ENCODE results near the gene POC1A.

The POC1A gene

DNA sequence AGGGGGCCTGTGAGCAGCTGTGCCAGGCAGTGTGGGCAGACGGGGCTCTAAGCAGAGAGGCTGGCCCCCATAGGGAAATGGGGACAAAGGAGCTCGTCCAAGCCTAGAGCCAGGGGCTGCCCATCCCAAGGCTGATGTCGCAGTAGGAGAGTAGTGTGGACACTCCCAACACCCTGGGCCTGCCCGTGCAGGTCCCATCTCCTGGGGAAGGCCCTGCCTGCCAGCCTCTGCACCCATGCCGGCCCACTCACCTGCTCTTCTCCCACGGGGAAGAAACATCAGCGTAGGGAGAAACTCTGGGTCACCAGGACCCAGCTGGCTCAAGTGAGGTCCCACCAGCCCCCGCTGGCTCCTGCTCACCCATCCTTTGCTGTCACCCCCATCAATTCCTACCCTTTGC, 87.2 kb downstream of the POC1A start:
- DNase-seq (ENCODE audit: low read depth), result no peak

DNA sequence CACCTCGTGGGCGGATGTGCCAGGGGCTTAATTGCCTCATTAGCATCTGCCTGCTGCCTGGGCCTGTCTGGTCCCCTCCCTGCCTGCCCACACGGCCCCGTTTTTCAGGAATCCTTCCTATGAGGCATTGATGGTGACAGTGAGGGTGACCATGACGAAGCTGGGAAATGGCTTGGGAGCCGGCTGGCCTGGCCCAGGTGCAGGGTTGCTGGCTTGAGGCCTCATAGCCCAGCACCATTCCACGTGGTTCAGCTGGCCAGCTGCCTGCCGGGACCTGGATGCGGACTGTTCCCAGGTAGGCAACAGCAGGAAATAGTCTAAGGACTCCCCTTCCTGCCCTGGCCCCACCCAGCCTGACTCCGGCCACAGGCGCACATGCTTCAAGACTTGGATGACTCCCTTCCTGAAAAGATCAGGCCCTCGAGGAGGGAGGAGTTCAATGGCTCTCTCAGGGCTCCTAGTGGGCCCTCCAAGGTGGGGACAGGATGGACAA, 88.9 kb downstream of the POC1A start:
- no peak for DNase-seq (ENCODE audit: low read depth)

DNA sequence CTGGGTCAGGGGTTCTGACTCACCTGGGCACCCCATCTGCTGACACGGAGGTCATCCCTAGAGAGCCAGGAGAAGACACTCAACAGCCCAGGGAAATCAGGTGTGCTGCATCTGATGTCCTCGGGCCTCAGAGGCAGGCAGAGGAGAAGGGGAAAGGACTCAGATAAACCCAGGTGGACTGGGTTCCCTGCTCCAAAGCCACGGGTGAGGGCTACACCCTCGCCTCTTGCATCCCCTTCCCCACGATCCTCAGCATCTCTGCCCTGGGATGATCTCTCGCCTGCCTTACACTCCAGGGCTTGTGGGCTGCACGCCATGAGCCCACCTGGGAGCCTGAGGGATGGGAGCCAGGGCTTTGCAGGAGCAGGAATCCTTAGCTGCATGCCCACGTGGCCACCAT, 89.7 kb downstream of the POC1A start:
- no peak for DNase-seq (ENCODE audit: low read depth)

DNA sequence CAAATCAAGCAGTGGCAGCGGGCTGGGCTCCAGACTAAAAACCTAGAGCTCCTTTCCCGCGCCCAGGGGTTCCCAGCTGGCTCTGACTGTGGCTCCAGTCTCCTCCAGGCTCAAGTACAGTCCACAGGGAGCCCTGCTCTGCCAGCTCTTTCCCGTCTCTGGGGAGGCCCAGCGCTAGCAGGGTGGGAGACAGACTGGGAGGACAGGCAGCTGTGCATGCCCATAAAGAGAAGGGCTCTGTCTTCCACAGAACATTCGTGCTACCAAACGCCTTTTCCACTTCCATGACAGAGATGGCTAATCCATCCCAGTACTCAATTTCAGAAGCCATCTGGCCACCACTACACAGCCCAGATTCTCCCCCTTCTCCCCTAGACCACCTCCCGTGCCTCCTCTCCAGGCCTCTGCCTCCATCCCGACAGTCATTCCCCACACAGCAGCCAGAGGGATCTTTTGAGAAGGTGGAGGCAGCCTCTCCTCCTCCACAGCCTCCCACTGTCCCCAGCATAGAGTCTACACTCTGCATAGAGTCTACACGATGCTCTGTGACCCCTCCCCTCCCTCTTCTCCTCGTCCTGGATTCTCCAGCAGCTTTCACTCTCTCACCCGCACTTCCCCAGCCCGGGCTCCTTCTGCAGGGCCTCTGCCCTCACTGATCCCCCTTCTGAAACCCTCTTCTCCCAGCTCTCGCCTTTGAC, 91.0 kb downstream of the POC1A start:
- no peak for DNase-seq (ENCODE audit: low read depth)

DNA sequence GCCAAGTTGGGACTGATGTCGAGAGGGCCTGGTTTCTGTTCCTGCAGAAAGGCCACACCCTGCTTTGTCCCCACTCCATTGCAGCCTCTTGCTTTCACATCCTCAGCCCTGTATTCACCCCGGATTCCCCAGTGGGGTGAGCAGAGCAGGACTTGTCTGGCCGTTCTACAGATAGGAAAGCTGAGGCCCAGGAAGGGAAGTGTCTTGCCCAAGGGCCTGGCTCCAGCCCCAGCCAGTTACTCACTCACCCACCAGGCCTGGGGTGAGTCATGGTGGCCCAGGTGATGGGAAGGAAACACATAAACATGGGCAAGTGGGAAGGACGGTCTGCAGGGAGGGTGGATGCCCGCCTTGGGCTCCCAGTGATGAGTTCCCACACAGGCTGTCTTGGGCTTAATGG, 91.7 kb downstream of the POC1A start:
- DNase-seq (ENCODE audit: low read depth), result peak; percentile 91

DNA sequence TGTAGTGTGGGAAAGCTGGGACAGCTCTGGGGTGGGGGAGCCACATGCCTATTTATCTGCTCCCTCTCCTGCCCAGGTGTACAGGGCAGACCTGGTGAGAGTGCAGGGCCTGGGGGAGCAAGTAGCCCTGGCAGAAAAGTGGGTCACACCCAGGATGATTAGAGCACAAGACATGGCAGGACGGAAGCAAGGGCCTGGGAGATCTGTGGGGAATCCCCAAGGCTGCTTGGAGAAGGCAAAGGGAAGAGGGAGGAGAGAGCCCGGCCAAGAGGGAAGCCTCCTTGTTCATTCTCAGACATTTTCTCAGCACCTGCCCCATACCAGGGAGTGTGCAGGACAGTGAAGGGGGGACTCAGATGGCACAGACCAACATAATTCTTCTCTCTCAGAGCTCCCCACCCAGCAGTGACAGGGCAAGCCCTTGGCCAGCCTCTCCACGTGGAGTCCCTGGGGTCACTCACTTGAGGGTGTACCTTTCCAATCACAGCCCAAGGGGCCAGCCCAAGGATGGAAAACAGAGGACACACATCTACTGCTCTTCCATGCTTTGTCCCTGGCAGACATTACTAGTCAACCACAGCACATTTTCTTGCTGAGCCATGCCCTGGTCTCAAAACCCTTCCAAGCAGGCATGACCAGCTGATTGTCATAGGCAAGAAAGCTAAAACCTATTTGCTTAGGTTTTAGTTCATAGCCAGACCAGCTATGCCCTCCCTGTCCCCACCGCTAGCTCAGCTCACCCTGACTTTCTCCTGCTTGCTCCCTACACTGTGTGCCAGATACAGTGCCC, 92.9 kb downstream of the POC1A start:
- DNase-seq (ENCODE audit: low read depth), result no peak

DNA sequence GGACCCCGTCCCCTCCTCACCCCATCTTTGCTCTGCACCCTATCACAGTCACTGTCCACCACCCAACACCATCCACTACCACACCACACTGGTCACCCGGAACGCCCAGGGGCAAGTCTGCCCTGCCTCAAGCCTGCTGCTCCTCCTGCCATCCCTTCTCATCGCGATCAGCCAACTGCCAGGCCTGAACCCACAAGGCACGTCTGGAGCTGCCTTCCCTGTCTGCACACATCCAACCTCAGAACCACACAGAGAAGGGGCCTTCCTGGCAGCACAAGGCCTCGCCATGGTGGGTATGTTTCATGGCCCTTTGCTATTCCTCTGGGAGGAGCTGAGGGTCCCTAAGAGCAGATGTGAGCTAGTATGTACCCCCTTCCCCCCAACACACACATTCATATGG, 94.4 kb downstream of the POC1A start:
- DNase-seq (ENCODE audit: low read depth), result no peak

DNA sequence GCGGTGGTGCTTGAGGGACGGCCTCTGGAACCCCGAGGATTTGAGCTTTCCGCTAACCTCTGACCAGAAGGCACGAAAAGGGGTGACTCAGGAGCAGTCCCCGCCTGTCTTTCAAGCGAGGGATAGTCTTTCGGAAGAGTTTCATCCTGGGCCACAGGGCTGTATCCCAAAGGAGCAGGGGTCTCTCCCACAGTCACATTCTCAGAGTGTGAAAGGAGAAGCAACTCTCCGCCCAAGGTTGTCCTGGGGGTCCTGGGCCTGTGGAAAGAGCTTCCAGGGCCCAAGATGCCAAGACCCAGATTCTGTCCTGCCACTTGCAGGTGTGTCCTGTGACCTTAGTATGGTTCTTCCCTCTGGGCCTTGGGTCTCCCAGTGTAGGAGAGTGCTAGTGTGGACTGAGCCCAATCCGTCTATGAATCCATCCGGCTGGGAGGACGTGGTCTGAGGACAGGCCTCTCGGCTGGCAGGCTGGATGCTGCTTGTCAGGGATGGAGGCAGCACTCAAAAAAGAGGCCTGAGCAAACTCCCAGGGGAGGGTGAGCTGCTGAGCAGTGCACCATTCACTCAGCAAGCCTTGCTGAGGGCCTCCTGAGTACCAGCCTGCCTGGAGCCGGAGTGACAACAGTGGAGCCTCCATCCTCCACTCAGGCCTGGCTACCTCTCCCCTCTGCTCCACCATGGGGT, 96.3 kb downstream of the POC1A start:
- no peak for DNase-seq (ENCODE audit: low read depth)

DNA sequence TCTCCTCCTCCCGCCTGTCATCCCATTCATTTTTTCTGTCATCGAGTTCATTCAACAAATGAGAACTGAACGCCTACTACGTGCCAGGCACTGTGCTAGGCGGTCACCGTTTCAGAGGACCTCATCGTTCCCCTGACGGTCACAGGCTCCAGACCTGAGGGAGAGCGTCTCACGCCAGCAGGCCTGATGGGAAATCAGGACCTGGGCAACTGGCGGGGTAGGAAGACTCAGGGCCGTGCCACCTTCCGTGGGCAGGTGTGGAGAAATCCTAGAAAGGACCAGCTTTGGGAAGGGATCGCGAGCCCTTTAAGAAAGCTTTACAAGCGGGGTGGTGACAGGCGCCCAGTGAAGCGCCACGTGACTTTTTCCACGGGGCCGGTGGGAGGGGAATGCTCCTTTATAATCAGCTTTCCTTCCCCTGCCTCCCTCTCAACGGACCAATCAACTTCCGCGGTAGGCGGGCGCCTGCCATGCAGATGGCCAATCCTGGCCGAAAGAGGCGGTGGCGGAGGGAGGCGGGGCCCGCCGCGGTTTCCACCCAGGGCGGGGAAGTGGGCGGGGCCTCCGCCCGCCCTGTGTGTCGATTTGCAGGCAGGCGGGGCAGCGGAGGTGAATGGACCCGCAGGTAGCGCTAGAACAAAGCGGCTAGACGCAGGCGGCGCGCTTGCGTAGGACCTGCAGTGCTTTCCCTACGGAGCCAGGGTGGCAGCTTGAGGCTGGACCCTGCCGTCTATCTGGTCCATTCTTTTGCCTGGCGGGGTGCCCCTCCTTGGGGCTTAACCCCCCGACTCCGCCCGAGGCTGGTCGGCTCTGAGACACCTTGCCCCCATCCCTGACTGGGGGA, 97.0 kb downstream of the POC1A start:
- peak; percentile 98 for DNase-seq (ENCODE audit: low read depth)

DNA sequence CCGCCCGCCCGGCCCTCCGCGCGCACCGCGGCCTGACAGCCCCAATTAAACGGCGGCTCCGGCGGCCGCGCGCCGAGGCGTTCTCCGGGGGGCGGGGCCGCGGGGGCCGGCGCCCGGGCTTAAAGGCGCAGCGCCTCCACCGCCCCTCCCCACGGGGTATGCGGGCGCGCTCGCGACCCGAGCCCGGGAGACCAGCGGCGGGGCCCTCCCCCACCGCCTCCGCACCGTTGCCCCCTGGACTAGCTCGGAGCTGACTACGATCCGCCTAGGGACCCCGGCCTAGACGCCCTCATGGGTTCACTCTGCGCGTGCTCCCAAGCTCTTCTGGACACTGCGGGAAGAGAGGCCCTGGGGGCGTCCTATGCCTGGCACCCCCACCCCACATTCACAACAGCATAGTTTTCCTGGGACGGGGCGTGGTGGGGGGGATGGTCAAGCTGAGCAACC, 97.7 kb downstream of the POC1A start, which contains the start of gene DUSP7:
Gene DUSP7 (minus strand): TSS at position 51 of the 447 bp plus-strand sequence. CDS start 205 bp downstream, outside the sequence.
- no peak for DNase-seq (ENCODE audit: low read depth)

DNA sequence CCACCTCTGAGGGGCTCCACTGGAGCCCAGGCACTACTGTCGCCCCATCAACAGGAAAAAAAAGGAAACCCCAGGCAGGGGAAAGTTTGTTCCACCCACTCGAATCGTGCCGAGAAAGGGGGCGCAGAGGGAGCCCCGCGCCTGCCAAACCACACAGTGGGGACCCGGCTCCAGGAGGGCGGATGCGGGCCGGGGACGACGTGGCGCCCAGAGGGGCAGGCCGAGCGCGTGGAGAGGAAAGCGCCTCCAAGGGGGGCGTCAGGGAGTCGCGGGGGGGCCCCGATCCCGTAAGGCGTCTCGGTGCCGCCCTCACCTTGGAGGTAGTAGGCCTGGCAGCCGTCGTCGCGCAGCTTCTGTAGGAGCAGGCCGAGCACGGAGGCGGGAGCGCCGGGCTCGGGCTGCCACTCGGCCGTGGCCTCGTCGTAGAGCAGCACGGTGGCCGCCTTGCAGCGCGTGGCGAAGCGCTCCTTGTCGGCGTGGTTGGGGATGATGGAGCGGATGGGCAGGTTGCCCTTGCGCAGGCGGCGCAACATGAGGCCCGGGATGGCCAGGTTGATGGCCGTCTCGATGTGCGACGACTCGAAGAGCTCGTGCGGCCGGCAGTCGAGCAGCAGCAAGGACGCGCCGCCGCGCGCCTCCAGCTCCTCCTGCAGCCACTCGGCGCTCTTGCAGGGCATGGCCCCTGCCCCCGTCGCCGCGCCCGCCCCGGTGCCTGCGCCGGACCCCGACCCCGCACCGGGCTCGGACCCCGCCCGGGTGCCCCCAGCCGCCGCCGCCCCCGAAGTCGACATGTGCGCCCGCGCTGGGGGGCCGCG, 98.5 kb downstream of the POC1A start:
- no peak for DNase-seq (ENCODE audit: low read depth)

DNA sequence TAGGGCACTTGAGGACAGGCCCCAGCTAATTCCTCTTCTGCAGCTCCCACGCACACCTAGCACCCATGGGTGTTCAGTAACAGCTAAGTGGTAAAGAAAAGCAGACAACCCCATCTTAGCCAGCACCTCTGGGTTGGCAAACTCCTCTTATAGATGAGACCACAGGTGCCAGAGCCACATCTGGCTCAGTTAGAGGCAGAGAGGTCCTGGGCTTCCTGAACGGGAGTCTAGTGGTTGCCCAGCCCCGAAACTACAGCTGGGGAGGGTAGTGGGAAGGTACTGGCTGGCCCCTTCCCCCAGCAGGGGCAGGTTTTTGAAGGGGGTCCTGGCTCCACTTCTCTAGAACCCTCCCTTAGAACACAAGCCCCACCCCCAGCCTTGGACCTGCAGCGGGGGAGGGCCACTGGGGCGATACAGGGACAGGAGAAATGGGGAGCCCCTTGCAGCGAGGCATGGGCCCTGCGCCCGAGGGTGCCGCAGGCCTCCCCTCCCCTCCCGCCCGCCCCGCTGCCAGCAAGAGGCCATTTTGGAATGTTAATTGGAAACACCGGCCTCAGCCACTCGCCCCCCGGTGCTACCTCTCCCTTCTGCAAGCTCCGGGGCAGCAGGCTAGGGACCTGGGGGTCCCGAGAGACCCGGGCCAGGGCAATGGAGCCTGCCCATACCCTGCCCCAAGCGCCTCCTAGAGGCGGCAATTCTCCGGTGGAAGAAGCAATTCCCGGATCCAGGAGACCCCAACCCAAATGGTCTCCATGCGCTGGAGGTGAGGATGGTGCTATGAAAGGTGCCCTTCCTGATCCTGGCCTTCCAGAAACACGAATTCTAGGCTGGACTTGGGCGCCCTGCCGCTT, 99.3 kb downstream of the POC1A start:
- no peak for DNase-seq (ENCODE audit: low read depth)

DNA sequence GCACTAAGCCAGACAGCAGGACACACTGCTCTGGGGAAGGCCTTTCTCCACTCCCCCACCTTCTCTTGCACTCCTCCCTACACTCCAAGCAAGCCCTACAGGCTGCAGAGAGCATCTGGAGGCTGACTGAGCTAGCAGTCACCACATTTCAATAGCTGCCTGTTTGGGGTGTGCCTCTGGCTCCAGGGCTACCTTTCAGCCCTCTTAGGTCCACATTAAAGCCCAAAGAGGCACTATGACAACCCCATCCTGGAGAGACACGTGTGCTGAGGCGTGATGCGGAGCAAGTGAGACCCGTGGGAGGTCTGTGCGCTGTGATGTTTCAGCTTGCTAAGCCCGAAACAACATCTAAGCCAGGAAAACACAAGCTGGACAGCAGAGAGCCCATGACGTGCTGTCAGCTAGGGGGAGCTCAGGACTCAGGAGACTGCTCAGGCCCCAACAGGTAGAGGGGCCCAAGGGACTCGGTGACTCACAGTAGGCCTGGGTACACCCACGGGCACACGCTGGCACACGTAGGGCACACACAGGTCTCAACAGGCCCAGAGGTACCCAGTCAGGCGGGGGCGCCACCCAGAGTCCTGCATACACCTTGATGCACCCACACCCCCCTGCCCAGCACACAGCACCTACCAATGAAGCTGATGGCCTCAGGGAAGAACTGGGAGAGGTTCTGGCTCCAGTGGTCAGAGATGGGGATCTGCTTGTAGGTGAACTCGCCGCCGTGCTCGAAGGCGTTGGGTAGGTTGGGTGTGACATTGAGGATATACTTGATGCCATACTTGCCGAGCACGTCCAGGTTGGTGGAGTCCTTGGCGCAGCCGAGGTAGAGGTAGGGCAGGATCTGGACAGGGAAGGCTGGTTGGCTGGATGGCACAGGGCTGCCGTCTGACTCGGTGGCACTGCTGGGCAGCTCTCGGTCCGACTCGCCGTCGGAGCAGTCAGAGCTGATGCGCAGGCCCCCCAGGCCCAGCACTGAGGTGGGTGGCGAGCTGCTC, 100.6 kb downstream of the POC1A start:
- no peak for DNase-seq (ENCODE audit: low read depth)

DNA sequence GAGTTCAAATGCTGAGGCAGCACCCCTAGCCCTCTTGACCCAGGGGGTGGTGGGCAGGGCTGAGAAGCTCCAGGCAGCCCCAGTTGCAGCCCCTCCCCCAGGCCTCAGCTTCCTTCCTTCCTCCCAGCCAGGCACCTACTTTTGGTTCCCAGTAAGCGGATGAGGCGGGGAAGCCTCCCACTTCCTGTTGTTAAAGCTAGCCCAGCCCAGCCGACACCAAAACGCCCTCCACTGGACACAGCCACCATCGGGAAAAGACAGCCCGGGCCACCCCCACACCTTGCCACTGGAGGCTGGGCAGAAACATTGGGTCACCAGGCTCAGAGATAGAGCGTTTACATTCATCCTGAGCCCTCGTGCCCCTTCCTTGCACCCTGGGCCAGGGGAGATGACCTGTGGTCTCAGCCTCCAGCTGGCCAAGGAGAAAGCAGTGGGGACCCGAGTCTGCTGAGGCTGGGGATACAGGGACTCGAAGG, 101.4 kb downstream of the POC1A start:
- peak; percentile 77 for DNase-seq (ENCODE audit: low read depth)

DNA sequence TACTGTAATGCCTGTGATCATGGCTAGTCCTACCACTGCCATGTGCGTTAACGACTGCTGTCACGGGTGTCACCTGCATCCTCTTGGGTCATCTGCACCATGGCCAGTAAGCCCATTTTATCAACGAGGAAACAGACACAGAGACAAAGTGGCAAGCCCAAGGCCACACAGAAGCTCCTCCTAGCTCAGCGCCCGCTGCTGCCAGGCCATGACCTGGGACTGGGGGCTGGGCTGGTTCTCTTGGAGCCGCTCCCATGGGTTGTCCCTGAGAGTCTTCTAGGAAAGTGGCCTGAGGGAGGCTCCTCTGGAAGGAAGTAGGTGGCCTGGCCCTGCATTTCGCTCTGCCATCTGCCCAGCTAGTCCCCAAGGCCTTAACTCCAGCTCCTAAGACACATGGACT, 102.8 kb downstream of the POC1A start:
- no peak for DNase-seq (ENCODE audit: low read depth)

DNA sequence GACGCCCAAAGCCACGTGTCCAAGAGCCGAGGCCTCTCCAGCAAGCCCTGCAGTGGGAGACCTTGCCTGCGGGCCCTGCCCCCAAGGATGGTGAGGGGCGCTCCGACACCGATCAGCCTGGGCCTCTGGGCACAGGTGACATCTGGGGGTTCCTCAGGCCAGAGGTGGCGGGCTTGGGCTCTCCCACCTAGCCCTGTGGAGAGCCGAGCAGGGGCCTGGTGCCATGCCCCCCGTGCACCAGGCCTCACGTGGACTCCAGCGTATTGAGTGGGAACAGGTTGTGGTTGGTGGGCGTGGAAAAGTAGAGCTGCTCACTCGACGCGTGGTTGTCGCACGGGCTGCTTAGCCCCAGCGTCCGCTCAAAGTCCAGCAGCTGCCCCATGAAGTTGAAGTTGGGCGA, 103.7 kb downstream of the POC1A start:
- no peak for DNase-seq (ENCODE audit: low read depth)

DNA sequence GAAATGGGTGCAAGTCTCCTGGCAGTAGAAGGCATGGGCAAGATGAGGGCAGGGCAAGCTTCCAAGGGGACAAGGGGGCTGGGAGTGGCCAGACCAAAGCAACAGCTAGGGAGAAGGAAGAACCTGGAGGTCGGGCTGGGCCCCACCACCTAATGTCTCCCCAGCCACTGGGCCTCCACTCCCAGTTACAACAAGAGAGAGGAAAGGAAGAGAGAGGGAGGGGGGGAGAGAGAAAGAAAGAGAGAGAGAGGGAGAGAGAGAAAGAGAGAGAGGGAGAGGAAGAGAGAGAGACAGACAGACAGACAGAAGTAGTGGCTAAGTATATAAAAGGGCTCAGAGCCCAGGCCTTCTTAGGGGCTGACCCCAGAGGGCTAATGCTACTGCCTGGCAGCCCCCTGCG, 104.7 kb downstream of the POC1A start:
- no peak for DNase-seq (ENCODE audit: low read depth)

DNA sequence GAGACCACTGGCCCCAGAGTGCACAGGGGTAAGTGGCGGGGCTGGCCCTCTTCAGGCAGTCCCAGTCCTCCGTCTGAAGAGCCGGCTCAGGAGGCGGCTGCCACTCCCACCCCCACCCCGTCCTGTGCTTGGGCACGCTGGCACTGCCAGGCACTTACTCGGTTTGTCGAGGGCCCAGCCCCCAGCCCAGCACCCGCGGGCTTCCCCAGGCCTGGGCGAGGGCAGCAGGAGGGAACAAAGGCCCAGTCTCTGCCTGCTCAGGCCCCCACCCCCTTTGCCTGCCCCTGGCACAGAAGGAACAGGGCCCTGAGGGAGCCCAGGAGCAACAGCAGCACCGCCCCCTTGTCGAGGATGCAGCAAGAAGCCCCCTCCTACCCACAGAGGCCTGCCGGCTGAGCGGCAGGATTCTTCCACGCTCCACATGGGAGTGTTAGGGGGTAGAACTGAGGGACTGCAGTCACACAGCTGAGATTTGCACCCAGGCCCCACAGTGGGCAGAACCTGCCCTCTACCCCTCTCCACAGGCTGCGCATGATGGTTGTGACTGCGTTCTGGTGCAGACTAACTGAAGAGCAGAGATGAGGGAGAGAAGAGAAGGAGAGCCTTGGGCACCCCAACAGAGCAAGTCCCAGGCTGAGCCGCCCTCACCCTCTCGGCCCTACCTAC, 106.8 kb downstream of the POC1A start:
- no peak for DNase-seq (ENCODE audit: low read depth)

All from GM04504 (cell line).